Measurements from ENCODE around the gene ACACA.

Gene ACACA

DNA sequence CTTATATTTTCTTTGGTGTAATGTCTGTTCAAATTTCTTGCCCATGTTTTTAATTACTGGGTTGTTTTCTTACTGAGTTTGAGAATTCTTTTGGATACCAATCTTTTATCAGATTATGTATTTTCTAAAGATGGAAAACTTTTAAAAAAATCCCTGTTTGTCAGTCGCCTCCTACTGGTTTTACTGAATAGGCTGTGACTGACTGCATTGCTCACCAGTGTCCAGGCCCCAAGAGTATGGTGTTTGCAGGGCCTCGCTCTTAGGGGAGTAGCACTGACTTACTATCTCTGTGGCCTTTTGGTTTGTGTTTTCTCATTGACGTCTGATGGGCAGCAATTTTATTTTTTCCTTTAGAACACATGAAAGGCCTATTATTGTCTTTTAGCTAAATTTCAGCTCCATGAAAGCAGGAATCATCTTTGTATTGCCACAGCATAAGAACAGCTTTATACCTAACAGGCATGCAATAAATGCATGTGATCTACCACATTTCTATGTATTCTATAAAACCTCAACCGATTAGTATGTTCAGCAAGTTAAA is 269.5 kb downstream of the ACACA start:
- DNase-seq: no peak

DNA sequence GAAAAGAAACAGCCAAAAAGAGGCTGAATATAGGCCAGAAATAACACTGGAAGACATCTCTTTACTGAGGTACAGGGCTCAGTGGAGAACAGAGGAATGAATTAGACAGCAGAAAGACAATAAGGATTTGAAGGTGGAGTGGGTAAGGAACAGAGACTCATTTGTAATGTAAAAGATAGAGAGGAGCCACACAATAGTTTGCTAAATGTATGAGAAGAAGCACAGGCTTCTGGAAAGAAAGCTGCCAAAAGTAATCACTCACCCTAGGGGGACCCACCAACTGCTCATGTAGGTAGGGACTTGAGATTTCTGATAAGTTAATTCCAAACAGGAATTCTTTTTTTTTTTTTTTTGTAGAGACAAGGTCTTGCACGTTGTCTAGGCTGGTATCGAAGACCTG is 271.1 kb downstream of the ACACA start:
- no peak for DNase-seq

DNA sequence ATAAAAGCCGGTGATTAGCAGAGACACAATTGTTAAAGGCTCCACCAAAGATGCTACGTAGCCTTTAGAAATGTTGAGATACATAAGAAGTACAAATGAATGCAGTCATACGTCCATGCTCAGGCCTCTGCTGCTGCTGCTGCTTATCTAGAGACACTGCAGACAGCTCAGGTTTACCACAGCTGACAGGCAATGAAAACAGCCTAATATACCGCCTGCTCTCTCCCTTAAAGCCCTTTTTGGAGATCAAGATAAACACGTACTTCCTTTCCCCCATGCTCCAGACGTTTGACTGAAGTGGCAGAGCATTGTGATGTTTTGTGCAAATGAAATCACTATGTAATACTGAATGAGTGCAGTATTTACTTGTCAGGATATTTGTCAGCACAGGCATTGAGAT is 272.6 kb downstream of the ACACA start:
- DNase-seq: no peak

DNA sequence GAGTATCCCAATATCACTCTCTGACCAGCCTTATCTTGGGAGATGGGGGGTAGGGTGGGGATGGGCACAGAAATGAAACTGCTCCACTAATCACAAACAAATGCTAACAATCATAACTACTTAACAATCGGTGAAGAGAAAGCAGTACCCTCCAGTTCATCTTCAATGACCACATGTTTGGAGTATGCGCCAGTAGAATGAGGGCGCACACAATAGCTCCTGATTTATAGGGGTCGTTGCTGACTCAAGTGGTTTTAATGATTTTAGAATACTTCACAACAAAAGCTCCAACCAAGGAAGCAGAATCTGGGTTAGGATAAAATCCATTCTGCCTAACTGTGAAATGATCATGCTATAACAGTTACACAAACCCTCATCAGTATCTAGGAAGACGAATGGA is 273.5 kb downstream of the ACACA start:
- DNase-seq: no peak

DNA sequence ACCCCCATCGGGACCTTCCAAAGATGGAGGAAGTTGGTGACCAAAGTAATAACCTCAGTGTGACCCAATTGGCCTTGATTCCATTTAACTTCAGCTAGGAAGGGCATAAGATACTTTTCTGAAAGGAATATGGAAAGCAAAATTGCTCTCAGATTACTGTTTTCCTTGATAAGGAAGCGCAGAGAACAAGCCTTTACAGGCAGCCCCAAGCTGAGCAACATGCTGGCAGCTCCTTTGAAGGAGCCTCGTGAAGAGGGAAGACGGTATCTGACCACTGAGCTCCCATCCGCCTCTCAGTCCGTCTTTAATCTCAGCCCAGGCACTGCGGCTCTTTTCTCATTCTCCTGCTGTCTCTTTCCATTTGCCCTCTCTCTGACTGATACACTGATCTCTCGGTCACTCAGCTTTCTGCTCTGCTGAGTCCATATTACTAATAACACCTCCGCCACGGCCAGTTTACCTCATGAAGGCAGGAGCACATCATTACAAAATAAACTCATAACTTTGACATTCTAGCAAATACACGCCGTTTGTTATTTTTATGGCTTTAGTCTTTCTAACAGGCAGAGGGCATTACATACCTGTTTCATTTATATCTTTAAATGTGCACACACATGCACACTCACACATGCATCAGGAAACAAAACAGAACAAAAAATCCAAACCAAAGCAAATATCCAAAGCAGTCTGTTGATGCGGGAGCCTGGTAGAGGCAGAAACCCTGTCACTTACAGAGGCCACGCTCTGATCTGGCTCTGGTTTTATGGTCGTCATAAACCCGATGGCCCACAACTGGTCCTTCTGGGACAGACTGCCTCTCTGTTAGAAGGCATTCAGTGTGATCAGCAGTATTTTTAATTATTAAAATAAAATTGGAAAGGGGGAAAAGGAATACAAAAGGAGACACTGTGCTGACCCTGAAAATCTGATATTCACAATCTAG is 274.7 kb downstream of the ACACA start:
- no peak for DNase-seq

DNA sequence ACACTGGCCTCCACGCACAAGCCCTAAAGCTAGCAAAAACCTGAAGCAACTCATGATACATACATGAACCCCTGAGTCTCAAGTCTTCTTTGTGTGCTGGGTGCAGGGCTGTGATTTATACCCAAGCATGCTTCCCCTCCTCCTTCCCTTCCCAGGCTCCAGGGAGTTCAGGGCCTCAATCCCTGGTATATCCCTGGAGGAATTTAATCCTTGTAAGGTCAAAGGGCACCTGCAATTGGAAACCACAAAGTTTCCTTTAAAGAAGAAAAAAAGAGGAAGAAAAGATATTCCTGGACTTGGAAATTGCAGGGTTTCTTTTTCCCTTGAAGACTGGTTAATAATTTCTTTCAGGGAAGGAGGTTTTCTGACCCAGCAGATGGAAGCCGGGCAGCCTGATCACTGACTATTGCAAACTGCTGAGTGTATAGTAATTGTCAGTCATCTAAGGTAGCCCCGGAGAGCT is 275.6 kb downstream of the ACACA start:
- DNase-seq: no peak

- no peak for DNase-seq
Observed at GRCh38 chr17:37124821-37125173, 281.8 kb downstream of the ACACA start.

GRCh38 chr17:37123941-37124820 is 282.5 kb downstream of the ACACA start:
- DNase-seq: no peak

- no peak for DNase-seq
Observed at GRCh38 chr17:37123386-37123785, 283.2 kb downstream of the ACACA start.

DNA sequence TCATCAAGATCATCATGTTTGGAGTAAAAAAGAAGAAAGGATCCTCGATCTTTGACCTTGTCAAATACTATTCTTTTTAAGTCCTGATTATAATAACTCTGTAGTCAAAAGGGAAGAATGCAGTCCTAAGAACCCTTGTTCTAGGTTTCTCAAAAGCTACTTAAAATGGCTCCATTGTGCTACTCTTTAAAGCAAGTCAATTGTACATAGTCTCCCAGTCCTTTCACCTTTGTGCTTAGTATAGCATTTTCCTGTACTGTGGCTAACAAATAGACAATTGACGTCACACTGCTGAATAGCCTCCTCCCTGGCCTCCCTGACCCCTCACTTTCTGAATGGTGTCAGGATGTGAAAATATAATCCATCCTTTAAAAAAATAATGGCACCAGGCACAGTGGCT is 285.0 kb downstream of the ACACA start:
- no peak for DNase-seq

DNA sequence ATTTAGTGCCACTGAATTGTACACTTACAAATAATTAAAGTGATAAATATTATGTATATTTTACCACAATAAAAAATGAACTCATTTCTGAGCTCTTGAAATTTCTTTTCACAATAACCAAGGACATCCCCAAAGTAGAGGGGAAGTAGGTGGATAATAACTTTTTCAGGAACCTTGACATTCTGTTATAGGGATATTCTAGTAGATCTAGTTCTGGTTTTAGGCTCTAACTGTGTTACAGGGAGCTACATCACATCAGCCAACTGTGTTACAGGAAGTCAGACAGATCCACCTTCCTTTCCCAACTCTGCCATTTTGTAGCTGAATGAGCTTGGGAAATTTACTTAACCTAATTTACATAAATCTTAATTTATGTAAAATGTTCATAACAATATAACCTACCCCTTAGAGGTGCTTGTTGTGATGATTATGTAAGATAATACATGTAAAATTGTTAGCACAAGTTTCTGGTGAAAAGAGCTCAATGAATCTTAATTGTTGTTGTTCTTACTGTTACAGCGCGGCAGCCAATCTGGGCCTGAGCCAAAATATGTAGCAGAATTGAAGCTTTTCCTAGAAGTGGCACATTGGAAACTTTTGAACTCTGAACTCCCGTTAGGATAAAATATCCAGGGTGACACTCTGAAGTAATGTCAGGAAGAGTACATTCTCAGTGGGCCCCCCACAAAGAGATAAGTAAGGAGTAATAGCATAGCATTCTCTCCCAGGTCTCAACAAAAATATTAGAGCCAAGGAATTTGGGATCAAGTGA is 288.1 kb downstream of the ACACA start:
- DNase-seq: no peak

DNA sequence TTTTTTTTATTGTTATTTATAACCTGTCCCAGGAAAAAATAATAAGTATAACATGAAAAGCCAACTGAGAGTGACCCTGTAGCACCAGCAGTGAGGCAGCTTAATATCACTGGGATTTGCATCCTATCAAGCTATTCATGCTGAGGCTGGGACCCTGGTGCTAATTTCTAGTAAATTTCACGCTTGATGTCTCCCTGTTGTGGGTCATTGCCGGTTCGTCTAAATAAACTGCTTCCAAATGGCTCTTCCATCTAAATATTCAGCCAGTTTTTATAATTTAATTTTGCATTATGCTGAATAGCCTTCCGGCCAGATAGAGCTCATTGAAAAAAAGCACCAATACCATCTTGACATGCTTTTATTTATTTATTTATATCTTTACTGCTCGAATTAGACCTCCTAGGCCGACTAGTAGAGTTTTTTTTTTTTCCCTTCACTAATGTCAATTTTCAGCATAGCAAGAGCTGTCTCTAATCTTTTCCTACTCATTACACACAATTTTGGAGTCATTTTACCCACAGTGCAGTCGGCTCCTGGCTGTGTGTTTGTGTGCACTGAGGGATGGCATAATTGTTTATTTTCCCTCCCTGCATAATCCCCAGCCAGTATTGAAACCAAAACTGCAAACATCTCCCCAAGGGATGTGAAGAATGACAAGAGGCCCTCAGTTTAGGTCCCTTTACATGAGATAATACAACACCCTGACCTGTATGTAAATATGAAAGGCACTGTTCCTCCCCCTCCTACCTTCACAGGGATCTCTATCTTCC is 289.1 kb downstream of the ACACA start:
- no peak for DNase-seq

DNA sequence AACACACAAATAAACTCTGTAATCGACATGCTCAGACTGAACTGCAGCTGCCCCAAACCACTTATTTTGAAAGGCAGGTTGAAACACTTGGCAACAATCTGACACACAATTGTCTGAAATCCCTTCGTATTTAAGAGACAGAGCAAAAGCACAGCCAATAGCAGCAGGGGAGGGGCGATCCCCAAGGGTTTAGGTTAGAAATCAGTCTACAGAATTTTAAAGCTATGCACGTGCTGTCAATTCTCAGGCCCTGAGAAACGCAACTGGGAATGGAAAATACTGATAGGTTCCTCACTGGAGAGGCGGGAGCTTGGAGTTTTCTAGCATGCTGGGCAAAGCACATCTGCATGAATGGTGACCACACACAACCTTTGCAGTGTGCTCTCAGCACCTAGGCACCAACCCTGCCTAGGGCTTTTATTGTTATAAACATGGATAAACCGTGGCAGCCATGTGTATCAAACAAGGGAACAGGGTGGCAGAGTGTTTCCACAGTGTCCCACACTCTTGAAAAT is 289.9 kb downstream of the ACACA start:
- peak in 1 of 56 donors; percentile 1 for DNase-seq

DNA sequence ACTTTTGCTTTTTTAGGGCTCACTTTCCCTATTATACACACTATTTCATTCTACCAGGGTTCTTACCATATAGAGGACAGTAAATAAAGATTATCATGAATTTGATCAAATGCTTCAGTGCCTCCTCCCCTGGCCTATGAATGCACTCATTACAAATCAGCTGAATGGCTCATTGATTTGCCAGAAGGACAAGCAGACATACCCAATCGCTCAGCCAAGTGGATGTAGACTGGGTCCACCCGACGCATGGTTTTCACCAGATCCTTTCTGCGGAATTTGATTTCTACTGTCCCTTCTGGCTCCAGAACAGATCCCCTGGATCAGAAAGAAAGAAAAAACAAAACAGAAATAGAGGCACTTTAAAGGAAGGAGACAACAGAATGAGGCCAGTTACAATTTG is 295.3 kb downstream of the ACACA start:
- peak in 35 of 56 donors; percentile 7 to 62 (median 29) for DNase-seq

DNA sequence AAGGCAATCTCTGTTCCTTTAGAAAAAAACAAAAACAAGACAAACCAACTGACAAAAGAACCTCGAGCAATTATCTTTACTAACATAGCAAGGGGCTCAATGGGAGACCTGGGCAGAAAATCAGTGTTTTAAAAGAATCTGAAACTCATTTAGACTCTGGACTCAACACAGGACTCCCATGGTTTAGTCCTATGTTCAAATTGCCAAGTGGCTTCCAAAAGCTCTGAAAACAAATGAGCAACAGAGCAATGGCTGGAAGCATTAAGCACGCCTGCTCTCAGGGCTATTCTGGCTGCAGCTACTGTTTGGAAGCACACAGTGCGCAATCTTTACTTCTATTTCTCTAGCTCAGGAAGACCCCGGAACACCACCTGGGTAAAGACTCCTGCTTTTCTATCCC is 295.9 kb downstream of the ACACA start:
- DNase-seq: peak in 6 of 56 donors; percentile 3 to 24 (median 16)

DNA sequence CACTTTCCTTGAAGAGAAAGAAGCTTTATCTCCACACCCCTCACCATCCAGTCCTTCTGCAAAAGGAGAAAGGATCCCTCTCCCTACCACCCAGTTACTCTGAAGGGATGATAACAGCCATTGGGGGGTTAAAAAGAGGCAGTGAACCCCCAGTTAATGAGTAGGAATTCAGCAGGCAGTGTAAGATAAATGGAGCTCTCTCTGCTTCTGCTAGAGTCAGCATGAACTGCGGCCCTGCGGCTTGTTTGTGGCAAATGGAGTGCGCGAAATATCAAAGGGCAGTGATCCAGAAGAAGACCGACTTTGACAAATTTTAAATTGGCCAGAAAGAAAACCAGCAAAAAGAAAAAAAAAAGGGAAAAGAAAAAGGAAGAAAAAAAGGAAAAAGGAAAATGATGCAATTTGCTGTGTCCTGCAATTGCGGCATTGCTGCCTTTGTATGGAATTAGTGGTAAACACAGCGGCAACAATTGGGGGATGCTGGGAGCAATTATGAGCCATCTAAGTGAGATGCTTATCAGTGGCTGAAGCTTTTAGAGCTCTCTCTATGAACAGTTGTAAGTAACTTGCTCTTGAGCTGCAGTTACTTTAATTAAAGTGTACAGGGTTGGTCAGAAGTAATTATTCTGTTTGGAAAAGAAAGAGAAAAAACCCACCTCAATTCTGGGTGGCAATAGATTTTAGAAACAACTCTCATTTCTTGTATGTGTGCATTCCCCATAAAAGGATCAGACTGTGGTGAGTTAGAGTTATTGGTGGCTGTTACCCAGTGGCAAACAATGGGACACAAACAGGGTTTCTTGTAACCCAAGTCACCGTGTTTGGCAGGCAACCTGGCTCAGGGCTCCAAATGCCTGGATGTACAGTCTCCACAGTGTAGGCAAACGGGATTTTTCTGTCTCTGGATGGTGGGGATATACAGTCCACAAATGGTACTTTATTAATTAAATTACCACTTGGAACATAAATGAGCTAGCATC is 296.6 kb downstream of the ACACA start:
- peak in 1 of 56 donors; percentile 15 for DNase-seq

DNA sequence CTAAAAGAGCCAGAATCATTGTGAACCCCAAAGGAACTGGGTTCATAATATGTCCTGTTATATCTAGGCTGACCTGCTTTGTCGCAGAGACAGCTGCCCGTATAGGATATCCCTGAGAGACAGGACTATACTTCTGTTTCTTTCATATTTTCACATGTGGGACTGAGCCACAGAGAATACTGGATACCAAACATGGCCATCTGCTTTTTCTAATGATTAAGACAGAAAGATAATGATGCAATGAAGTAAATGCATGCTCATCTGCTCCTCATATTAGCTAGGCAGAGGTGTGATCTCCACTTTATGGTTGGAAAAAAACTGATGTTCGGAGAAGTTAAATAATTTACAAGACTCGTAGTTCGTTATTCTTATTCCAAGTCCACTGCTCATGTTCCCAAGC is 297.5 kb downstream of the ACACA start:
- no peak for DNase-seq

DNA sequence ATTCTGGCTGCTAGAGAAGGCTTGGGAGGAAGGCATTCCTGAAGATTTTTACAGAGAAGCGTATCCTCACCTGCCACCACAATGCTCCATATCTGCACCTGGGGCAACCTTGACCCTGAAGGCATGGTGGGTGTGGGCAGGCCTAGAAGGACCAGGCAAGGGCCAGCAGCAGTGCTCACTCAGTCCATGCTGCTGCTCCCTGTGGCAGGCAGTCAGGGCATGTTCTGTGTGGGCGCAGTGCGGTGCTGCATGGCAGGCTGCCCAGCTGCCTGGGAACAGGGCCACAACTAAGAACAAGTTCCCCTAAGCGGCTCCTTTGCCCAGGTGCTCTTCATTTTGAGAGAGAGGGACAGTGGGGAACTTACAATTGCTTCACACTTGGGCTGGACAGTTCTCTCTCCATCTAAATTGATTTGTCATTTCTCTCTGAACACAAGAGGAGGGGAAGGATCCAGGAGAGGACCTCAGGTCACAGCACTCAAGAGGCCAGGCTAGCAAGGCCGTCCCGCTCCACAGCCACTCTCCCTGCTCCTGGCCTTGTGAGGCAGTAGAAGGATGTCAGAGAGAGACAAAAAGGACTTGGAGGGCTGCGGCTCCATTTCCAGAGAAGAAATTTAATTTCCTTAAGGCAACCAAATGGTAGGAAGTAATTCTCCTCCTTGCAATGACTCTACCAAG is 299.1 kb downstream of the ACACA start:
- DNase-seq: peak in 44 of 56 donors; percentile 14 to 77 (median 42)

All from nucleus accumbens (tissue), 56 donors.